HepG2 (cell line): ENCODE results near the gene NUP155. TPM values are rescaled to one million over a fixed set of nuclear protein-coding genes. Genes with fewer than 3 reads are reported as not detected.
A peak's percentile ranks its signal among the peaks of the same experiment; 100 is the strongest.

Experiments used
- CHD2 ChIP-seq: IDR thresholded peaks from 2 replicates; pipeline ENCODE4 v1.6.1; 2011; ENCODE audit warnings: low read depth, low read length, improper control_type of control experiment
- ETV5 ChIP-seq: IDR thresholded peaks from 2 replicates; pipeline ENCODE4 v1.6.1; 2018; ENCODE audit warnings: missing biosample characterization, missing genetic modification reagents, inconsistent platforms, borderline replicate concordance
- MEIS2 ChIP-seq: sonication (generic); formaldehyde crosslinking; IDR thresholded peaks from 2 replicates; pipeline ENCODE4 v1.9.0; 2021; ENCODE audit warnings: mild to moderate bottlenecking, missing genetic modification reagents
- MLLT10 ChIP-seq: sonication (generic); formaldehyde crosslinking; IDR thresholded peaks from 2 replicates; pipeline ENCODE4 v1.4.0; 2020; ENCODE audit warnings: missing genetic modification reagents
- NPAS2 ChIP-seq: sonication (generic); formaldehyde crosslinking; IDR thresholded peaks from 2 replicates; pipeline ENCODE4 v1.8.0; 2022; ENCODE audit warnings: mild to moderate bottlenecking, missing genetic modification reagents, borderline replicate concordance
- PLRG1 ChIP-seq: fragments of 450-650 bp; conservative IDR thresholded peaks from 2 replicates; pipeline ENCODE4 v1.6.1; 2016
- PREB ChIP-seq: sonication (generic); formaldehyde crosslinking; IDR thresholded peaks from 2 replicates; pipeline ENCODE4 v1.4.0; 2020; ENCODE audit warnings: missing genetic modification reagents
- RAD51 ChIP-seq: fragments of 450-650 bp; IDR thresholded peaks from 2 replicates; pipeline ENCODE4 v1.6.1; 2016; ENCODE audit warnings: borderline replicate concordance
- RFXAP ChIP-seq: sonication (generic); formaldehyde crosslinking; IDR thresholded peaks from 2 replicates; pipeline ENCODE4 v1.4.0; 2020; ENCODE audit warnings: missing genetic modification reagents, borderline replicate concordance
- SMAD1 ChIP-seq: sonication (generic); formaldehyde crosslinking; IDR thresholded peaks from 2 replicates; pipeline ENCODE4 v1.4.0; 2020; ENCODE audit warnings: missing genetic modification reagents, low read depth, mild to moderate bottlenecking, borderline replicate concordance
- ZBTB39 ChIP-seq: sonication (generic); formaldehyde crosslinking; IDR thresholded peaks from 2 replicates; pipeline ENCODE4 v1.5.0; 2020; ENCODE audit warnings: missing genetic modification reagents
- ZBTB43 ChIP-seq: sonication (generic); formaldehyde crosslinking; conservative IDR thresholded peaks from 2 replicates; pipeline ENCODE4 v1.4.0; 2020; ENCODE audit warnings: missing genetic modification reagents
- ZNF124 ChIP-seq: sonication (generic); formaldehyde crosslinking; IDR thresholded peaks from 2 replicates; pipeline ENCODE4 v1.4.0; 2020; ENCODE audit warnings: missing genetic modification reagents
- ZNF17 ChIP-seq: sonication (generic); formaldehyde crosslinking; IDR thresholded peaks from 2 replicates; pipeline ENCODE4 v1.5.0; 2020; ENCODE audit warnings: mild to moderate bottlenecking, missing genetic modification reagents
- ZNF329 ChIP-seq: sonication (generic); formaldehyde crosslinking; IDR thresholded peaks from 2 replicates; pipeline ENCODE4 v1.9.0; 2021; ENCODE audit warnings: low read depth, mild to moderate bottlenecking, missing genetic modification reagents
- ZNF362 ChIP-seq: sonication (generic); formaldehyde crosslinking; IDR thresholded peaks from 2 replicates; pipeline ENCODE4 v1.4.0; 2020; ENCODE audit warnings: missing genetic modification reagents, mild to moderate bottlenecking, borderline replicate concordance
- ZNF609 ChIP-seq: sonication (generic); formaldehyde crosslinking; IDR thresholded peaks from 2 replicates; pipeline ENCODE4 v1.4.0; 2020; ENCODE audit warnings: mild to moderate bottlenecking, missing genetic modification reagents, borderline replicate concordance
- ZNF788 ChIP-seq: sonication (generic); formaldehyde crosslinking; IDR thresholded peaks from 2 replicates; pipeline ENCODE4 v1.5.0; 2020; ENCODE audit warnings: mild to moderate bottlenecking, missing genetic modification reagents, borderline replicate concordance
- polyA plus RNA-seq, 8 experiments: library from polyadenylated mRNA; depleted of rRNA in 3 of 8; stranded (reverse) in 7 of 8; unstranded in 1 of 8; fragments of >200 nt; fragmentation: Illumina TruSeq in 4 of 8; extraction: Trizol in 4 of 8; gene quantifications; 2 replicates each; pipeline versions ENCODE4 v1.2.1 to v1.2.3, GENCODE V29; 2011 to 2016; ENCODE audit warnings: low read depth in 4 of 8, missing spikeins in 1 of 8, mixed read lengths in 1 of 8; ENCODE audit not compliant: insufficient read depth in 1 of 8
- total RNA-seq, 5 experiments: library from RNA; depleted of rRNA; stranded (reverse); fragments of >200 nt; fragmentation: Illumina TruSeq; extraction: Trizol; gene quantifications; 2 replicates each; pipeline ENCODE4 v1.2.3, GENCODE V29; 2016; ENCODE audit warnings: low read depth in 1 of 5

Gene NUP155
- total and polyA plus RNA-seq, 2 of the 13 experiments (the other 11 are each of a cell fraction or from before 2014, with no cell fraction given): 13.0 to 57.4 TPM

GRCh38 chr5:37370864-37371726 is at the start of gene NUP155 (continued):
- TF ChIP-seq ZNF609 (no peak), ZBTB43 (CRISPR knock-in tag) (no peak), PREB (CRISPR knock-in tag) (no peak), RAD51 (no peak), MLLT10 (no peak), ZBTB39 (CRISPR knock-in tag) (no peak), ETV5 (peak; percentile 38; the same call in 1 of the 2 replicates), NPAS2 (CRISPR knock-in tag) (no peak), PLRG1 (no peak), ZNF788 (CRISPR knock-in tag) (peak; percentile 93; the same call in 1 of the 2 replicates), CHD2 (no peak), ZNF362 (no peak), MEIS2 (no peak), SMAD1 (CRISPR knock-in tag) (no peak), ZNF124 (CRISPR knock-in tag) (peak; percentile 68; the same call in 1 of the 2 replicates), ZNF329 (CRISPR knock-in tag) (no peak), RFXAP (CRISPR knock-in tag) (no peak), ZNF17 (CRISPR knock-in tag) (no peak)
